NCI-H2107 treated with DMSO at 0.1 percent for 48 hours (cell line): Measurements from ENCODE around the gene PAAF1.
A peak's percentile ranks its signal among the peaks of the same experiment; 100 is the strongest.

ENCODE experiments used
- DNase-seq: peaks from one replicate; lab custom pipeline; 2025; ENCODE audit not compliant: unreplicated experiment; lab: John Stamatoyannopoulos, UW

The PAAF1 gene, protein sequence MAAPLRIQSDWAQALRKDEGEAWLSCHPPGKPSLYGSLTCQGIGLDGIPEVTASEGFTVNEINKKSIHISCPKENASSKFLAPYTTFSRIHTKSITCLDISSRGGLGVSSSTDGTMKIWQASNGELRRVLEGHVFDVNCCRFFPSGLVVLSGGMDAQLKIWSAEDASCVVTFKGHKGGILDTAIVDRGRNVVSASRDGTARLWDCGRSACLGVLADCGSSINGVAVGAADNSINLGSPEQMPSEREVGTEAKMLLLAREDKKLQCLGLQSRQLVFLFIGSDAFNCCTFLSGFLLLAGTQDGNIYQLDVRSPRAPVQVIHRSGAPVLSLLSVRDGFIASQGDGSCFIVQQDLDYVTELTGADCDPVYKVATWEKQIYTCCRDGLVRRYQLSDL

GRCh38 chr11:73876424-73877310 lies at the start of gene PAAF1, which contains the start of gene COA4:
Gene PAAF1 (plus strand): TSS chr11:73876999. CDS start chr11:73877022, 23 bp downstream.
Gene COA4 (minus strand): TSS chr11:73876846. CDS start chr11:73873378, 3,468 bp downstream.
- DNase-seq: peak; percentile 94

DNA sequence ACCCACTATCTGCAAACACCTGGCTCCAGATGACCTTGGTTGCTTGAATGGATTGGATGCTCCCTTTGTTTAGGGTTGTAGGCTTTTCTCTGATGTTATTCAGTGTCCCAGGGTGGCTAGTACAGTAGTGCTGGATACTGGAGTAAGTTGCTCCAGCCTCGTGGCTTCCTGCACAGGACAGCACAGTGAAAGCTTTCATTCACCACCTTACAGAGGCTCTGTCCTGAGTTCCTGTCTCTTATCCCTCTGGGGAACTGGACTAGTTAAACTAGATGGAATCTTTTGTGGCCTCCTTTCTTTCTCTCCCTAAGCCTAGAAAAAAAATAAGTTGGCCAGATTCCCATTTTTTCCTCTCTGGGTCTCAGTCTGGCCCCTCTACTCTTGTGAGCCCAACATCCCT lies 46.5 kb upstream of the PAAF1 start:
- DNase-seq: no peak

- DNase-seq: no peak
These were observed 43.7 kb upstream of the PAAF1 start for GRCh38 chr11:73833067-73833466.

- DNase-seq: peak; percentile 5
These were observed 38.2 kb upstream of the PAAF1 start for GRCh38 chr11:73838443-73839122.

DNA sequence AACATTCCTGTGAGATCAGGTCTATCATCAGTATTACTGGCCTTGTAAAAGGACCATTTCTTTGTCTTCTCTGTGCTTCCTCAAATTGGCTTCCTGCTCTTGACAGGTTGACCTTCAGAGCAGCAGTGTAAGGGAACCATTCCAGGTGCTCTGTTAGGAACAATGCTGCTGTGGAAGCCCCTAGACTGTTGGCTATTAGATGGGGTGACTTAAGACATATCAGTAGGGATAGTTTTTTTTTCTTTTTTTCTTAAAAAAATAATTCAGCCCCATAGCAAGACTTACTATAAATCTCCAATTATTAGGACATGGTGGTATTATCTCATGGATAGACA lies 37.7 kb upstream of the PAAF1 start:
- DNase-seq: no peak

DNA sequence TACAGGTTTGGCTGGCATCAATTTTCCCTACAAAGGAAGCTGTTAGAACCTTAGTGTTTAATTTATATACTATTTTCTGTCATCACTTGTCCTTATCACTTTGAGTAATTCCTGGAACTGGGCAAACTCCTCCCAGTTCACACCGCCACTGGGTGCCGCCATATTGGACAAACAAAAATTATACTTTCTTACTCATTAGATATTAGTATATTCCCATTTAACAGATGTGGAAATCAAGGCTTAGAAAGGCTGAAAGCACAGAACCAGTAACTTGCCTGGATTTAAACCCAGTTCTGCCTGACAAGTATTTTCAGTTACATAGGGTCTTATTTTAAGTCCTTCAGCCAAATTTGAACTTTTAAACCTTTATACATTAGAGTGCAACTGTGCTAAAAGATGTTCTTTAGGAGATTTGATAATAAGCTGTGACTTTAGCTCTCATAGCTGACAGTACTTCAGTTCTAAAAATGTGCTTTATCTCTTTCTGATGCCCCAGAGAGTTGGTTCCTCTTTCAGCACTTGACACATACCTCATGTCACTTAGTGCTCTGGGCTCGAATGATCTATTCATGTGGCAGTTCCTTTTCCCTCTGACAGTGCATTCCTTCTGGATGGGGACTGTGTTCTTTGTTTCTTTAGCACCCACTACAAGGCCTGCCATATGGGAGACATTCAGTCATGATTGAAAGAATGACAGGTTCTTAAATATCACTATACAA lies 25.6 kb upstream of the PAAF1 start:
- no peak for DNase-seq

- no peak for DNase-seq
These were observed 24.8 kb upstream of the PAAF1 start for GRCh38 chr11:73852049-73852448.

DNA sequence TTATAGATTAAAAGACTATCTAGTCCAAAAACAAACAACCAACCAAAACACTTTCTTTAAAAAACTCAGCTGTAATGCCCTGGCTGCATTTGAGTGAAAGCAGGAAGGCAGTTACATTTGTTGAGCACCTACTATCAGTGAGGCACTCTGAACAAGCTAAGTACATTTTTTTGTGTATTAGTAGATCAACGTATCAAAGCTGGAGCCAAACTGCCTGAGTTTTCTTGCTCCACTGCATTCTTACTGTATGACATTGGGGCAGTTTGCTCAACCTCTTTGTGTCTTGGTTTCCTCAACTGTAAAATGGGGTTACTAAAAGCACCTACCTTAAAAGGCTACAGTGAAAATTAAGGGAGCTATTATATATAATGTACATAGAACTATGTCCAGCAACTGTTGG lies 22.1 kb upstream of the PAAF1 start:
- no peak for DNase-seq

DNA sequence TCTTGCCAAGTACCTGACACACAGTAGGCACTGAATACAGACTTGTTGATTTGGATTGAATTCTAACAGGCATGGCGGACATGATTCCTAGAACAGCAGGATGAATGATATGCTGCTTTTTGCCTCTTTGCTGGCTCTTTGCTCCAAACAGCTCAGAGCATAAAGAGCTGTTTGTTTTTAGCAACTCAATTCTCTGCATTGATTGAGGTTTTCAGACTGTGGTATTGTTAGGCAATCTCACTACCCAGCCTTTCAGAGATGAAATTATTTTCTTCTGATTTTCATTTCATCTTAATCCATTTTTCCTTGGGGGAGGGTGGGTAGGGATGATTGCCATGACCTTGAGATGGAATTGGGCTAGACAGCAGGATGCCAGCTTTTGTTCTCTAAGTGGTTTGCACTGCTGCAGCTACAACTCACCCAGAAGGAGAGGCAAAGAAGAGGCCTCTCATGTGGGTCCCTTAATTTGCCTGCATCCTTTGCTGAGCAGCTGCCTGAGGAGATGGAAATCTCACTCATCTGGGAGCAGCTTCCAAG lies 20.7 kb upstream of the PAAF1 start:
- peak; percentile 59 for DNase-seq

GRCh38 chr11:73859671-73860070 lies 17.1 kb upstream of the PAAF1 start:
- DNase-seq: no peak

DNA sequence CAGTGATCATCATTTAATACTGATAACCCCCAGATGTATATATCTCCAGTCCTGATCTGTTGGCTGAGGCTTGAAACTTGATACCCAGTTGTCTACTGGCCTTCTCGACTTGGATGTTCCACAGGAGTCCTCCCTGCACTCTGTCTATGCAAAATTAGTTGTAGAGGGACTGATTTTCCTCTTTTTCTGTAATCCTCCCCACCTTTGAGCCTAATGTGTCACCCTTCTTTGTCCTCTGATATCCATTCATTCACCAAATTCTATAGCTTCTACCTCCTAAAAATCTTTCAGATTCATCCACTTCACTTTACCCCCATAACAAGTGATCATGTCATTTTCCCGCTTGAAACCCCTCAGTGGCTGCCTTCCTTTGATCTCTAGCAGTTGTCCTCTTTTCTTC lies 16.6 kb upstream of the PAAF1 start:
- DNase-seq: no peak

DNA sequence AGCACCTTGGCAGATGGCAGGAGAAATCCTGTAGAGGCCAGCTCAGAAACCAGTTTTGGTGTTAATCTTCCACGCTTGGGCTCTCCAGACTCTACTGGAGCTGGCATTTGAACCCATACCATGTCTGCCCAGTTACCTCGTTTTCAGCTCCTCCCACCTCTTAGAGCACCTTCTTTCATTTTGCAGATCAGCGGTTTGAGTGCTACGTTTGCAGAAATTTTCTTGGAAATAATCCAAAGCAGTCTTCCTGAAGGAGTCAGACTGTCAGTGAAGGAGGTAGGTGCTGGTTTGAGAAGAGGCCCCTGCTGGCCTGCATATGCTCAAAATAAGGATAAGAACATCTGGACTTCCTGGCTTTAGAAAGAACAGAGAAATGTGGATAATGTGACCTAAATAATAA lies 13.8 kb upstream of the PAAF1 start:
- no peak for DNase-seq

- DNase-seq: no peak
These were observed 10.7 kb upstream of the PAAF1 start for GRCh38 chr11:73866095-73866579.

GRCh38 chr11:73866586-73866996 lies 10.2 kb upstream of the PAAF1 start:
- no peak for DNase-seq

DNA sequence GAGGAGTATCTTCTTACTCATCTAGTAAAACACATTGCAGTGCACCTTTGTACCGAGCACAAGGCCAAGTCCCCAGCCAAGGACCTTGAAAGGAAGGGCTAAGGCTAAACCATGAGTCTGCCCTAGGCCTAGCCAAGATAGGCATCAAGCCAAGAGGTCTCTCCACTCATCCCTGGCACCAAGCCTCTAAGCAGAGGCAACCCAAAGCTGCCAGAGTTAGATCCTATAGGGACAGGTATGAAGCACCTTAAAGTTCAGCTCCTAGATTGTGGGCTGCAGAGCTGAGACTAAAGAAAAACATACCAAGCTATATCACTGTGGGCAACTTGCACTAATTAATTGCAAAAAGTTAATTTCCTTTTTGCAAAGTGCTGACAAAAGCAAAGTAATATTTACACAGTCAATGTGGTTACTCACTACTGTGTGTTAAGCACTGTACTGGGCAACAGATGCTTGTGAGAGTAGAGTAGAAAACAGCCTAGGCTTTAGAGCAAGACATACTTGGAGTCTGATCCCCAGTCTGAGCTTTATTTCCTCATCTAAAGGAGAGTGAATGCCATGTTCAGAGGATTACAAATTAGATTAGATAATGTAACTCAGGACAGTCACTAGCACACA lies 7.4 kb upstream of the PAAF1 start:
- no peak for DNase-seq

DNA sequence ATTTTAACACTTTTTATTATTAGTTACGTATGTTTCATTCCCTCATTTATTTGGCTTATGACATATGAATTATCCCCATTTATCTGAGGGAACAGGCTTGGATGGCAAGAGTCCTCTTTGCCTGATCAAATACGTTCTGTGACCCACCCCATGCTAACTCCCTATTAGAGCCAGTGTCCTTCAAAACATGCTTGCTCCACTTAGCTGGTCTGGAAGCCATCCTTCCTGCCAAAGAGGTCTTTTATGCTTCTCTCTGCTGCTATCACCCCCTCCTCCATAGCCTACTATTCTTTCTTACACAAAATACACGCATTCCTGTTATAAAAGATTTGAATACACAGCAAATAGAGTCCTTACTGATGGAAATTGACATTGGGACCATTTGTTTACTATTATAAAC lies 6.5 kb upstream of the PAAF1 start:
- no peak for DNase-seq

DNA sequence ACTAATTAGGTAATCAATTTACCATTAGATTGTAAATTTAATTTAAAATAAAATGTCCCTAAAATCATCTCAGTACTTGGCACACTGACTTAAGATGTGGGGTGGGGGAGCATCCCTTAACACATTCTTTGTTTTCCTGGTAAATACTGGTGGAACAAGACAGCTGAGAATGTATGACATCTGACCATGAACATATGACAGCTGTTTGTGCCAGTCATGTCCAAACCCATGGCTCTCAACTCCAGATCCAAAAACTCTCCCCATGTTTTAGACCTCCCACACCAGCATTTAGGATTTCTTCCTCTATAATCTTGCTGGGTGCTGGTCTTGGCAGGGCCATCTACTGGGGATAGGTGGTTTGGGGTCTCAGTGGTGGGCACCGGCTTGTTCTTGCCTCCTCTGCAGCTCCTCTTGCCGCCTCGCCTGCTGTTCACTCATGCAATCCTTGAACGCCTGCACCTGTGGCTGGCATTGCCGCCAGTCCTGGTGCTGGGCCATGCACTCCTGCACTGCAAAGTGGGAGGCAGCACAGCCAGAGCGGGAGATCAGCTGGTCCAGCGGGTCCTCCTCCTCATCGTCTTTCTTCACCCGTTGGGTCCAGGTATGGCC lies 3.9 kb upstream of the PAAF1 start:
- no peak for DNase-seq

- no peak for DNase-seq
These were observed 1.4 kb upstream of the PAAF1 start for GRCh38 chr11:73875380-73875779.

DNA sequence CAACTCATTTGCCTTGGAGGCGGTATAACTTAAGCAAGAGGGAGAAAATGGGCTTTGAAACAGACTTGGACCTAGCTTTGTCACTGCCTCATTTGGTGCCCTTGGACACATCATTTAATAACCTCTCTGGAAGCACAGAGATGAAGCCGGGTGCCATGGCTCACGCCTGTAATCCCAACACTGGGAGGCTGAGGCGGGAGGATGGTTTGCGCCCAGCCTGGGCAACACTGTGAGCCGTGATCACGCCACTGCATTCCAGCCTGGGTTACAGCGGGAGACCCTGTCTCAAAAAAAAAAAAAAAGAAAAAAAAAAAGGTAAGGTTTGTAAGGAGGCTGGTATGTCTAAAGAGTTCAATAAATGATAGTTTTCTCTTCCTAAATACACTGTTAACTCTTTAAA lies 959 bp upstream of the PAAF1 start:
- no peak for DNase-seq

- DNase-seq: no peak
These were observed 2.0 kb downstream of the PAAF1 start for GRCh38 chr11:73878771-73879170.
